Astrocyte of the cerebellum (primary cell): ENCODE results near the gene TOR4A.

ENCODE experiments used
- DNase-seq: peaks from one replicate; pipeline ENCODE4 v3.0.0-alpha.2; 2011; ENCODE audit warnings: low read depth
- H3K4me3 ChIP-seq: 2 replicates; pipeline ENCODE4 v1.5.1; 2011; ENCODE audit warnings: mild to moderate bottlenecking, low read depth, low read length, moderate library complexity
- in situ Hi-C: cut with HindIII; loops from 2 replicates; pipeline ENCODE4 v1.10.0; 2017; ENCODE audit warnings: low sequenced_read_pairs
- TF ChIP-seq, protein P1 (sequence below): IDR thresholded peaks from 2 replicates; pipeline ENCODE4 v1.5.1; 2012; ENCODE audit warnings: low read length, low read depth, moderate library complexity, mild to moderate bottlenecking; ENCODE audit errors: missing control alignments

TOR4A gene

DNA sequence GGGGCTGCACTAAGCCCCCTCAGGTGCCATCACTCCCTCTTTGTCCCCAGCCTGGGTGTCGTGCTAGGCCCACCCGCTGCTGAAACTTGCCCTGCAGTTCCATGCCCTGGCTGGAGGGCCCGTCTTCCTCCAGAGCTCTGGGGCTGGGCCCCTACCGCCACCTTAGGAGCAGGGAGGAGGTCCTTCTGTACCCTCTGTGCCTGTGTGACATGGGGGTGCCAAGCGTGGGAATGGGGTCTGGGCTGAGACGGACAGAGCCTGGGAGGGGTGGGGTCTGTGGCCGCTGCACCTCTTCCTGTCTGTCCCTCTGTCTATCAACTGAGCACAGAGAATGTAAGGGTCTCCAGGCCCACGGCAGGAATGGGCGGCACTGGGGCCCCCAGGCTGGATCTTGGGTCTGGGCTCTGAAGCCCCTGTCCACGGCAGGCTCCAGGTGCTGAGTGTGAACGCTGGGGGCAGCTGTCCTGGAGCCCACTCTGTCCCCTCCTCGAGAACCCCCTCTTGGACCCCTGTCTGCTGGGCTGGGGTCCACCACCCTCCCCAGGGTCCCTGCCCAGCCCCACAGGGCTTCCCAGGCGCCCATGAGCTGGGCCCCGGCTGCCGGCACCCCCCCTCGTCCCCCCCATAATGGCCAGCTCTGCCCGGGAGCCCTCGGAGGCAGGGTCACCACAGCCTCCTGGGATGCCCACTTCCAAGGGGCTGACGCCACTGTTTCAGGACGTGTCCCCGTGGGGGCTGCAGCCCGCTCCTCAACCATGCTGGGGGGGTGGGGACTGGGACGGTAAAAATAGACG lies 40.4 kb downstream of the TOR4A start:
- in situ Hi-C loops: no loop called here
- H3K4me3 ChIP-seq: no peak overlapping the region
- DNase-seq: no peak
- TF ChIP-seq, protein P1, sequence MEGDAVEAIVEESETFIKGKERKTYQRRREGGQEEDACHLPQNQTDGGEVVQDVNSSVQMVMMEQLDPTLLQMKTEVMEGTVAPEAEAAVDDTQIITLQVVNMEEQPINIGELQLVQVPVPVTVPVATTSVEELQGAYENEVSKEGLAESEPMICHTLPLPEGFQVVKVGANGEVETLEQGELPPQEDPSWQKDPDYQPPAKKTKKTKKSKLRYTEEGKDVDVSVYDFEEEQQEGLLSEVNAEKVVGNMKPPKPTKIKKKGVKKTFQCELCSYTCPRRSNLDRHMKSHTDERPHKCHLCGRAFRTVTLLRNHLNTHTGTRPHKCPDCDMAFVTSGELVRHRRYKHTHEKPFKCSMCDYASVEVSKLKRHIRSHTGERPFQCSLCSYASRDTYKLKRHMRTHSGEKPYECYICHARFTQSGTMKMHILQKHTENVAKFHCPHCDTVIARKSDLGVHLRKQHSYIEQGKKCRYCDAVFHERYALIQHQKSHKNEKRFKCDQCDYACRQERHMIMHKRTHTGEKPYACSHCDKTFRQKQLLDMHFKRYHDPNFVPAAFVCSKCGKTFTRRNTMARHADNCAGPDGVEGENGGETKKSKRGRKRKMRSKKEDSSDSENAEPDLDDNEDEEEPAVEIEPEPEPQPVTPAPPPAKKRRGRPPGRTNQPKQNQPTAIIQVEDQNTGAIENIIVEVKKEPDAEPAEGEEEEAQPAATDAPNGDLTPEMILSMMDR: no peak

DNA sequence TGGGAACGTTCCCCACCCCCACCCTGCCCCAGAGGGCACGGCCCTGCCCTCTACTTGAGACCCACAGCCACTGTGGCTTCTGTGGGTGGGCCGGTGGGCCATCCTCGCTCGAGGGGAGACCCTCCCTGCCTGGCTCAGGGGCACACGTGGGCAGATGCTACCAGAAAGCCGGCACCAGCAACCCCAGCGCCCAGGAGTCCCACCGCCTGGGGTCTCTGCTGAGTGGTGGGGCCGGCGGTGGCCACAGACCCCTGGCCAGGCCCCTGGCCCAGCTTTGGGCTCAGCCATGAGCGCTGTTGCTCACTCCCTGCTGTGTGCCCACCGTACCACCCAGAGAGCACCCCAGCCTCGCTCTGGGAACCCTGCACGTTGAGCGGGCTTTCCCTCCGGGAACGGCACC lies 41.1 kb downstream of the TOR4A start:
- DNase-seq: no peak
- in situ Hi-C loops: no loop called here
- TF ChIP-seq, protein P1: no peak
- no peak overlapping the region for H3K4me3 ChIP-seq

DNA sequence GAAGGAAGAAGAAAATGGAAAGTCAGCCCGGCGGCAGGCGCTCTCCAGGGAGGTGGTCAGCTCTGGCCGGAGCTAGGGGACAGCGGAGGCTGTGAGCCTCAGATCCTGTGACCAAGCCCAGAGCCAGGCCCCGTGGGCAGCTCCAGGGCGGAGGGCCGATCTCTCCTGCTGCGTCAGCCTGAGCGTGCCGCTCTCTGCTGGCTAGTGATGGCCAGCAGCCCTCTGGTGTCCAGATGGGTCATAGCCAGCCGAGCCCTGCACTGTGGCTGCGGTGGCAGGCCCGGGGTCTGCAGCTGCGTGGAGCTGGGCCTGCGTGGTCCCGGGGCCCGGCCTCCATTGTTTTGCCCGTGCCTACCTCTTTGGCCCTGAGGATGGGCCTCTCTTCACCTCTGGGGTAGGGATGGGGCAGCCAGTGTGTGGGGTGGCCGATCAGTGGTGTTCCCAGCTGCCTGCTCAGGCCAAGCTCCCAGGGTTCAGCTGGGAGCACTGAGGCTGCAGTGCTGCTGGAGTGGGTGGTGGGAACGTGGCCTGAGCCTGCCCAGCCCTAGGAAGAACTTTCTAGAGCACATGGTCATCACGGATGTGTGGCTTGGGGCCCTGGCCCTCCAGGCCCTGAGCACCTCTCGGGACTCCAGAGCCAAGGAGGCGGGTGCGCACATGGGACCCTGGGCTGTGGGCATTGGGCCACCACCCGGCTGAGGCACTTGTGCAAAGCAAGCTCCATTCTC lies 41.6 kb downstream of the TOR4A start:
- DNase-seq: no peak
- in situ Hi-C loops: no loop called here
- no peak overlapping the region for H3K4me3 ChIP-seq
- TF ChIP-seq, protein P1: peak; percentile 54

DNA sequence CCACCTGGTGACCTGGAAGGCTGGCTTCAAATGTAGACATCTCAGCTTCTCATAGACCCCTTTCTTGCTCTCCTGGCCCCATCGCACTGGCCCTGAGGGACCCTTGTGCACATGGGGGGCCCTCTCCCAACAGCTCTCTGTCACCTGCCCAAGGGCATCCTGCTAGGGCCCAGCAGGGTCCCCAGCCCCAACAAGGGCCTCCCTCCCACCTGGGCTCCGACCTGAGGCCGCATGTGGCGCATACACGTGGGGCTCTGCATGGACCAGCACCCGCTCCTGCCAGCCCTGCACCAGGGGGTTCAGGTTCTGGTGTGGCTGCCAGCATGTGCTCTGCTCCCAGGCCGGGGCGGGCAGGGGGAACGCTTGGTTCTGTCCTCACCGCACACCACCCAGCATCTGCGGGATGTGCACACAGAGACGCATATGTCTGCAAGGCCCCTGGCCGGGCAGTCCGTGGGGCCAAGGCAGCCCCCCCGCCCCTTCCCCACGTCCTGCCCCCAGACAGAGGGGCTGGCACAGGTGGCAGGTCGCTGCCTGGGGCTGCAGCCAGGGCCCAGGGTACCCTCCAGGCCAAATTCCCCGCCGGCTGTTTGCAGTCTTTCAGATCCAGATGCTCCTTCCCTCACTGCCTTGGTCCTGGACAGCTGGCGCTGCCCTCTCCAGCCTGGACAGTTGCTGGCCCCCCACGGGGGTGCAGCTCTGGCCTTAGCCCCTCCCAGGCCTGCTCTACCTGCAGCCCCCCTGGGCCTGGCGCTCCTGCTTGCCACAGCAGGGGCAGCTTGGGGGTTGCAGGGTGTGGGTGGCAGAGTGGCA lies 42.4 kb downstream of the TOR4A start:
- in situ Hi-C loops: no loop called here
- DNase-seq: no peak
- TF ChIP-seq, protein P1: no peak
- no peak overlapping the region for H3K4me3 ChIP-seq

DNA sequence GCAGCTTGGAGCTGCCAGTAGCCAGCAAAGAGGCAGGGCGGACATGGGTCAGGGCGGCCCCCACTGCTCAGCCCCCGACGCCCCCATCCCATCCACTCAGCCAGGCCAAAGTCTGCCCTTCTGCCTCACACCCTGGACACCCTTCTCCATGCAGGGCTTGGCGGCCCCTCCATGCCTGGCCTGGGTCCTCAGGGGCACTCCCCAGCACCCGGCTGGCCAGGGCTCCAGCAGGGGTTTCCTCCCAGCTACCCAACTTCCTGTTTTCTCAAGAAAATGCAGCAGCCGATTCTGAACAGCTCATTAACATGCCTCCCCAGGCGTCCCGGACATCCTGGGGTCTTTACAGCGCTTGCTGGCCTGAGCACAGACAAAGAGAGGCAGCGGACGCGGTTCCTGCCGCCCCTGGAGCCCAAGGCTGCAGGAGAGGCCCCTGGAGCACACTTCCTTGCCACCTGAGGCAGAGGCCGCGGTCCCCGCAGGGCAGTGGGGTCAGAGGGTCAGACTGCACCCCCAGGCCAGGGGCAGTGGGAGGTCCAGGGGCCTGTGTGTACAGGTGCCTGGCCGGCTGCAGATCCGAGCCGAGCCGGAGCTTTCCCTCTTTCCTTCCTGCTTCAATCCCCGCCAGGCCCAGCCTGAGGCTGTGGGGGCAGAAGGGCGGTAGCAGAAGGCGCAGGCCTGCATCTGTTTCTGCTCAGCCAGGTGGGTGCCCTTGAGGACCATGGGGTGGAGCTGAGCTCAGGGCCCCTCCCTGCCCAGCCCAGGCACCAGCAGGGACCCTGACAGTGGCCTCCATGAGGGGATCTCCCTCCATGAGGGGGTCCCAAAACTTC lies 43.2 kb downstream of the TOR4A start:
- TF ChIP-seq, protein P1: no peak
- DNase-seq: no peak
- no peak overlapping the region for H3K4me3 ChIP-seq
- in situ Hi-C loops: no loop called here
